HL-60 (cell line): ENCODE data around the gene ZBTB46.

Experiments
- DNase-seq, 2 experiments: peaks; one replicate each; pipeline ENCODE4 v3.0.0-alpha.2; 2010 to 2020; ENCODE audit warnings: low read depth in 1 of 2, low spot score in 1 of 2
- H3K27ac ChIP-seq: fragments of 250-450 bp; sonication (Bioruptor Pico); replicated peaks from 2 replicates; pipeline ENCODE4 v1.5.1; 2020; ENCODE audit warnings: mild to moderate bottlenecking, moderate library complexity
- H3K27me3 ChIP-seq: fragments of 250-450 bp; sonication (Bioruptor Pico); 2 replicates; pipeline ENCODE4 v1.5.1; 2021; ENCODE audit warnings: mild to moderate bottlenecking, moderate library complexity; ENCODE audit not compliant: insufficient read depth, poor library complexity, severe bottlenecking
- H3K4me3 ChIP-seq: replicated peaks from 2 replicates; pipeline ENCODE4 v1.5.1; 2011; ENCODE audit warnings: mild to moderate bottlenecking, control low read depth, low read length; ENCODE audit not compliant: insufficient read depth
- GABPA ChIP-seq: IDR thresholded peaks from 2 replicates; pipeline ENCODE4 v1.6.1; 2012; ENCODE audit warnings: low read depth
- POLR2AphosphoS5 ChIP-seq: IDR thresholded peaks from 2 replicates; pipeline ENCODE4 v1.6.1; 2012; ENCODE audit warnings: low read depth
- SPI1 ChIP-seq: IDR thresholded peaks from 2 replicates; pipeline ENCODE4 v1.6.1; 2012; ENCODE audit warnings: low read depth, mild to moderate bottlenecking, borderline replicate concordance
- TF ChIP-seq, protein P1 (sequence below): IDR thresholded peaks from 2 replicates; pipeline ENCODE4 v1.6.1; 2012; ENCODE audit warnings: low read depth; ENCODE audit not compliant: insufficient replicate concordance
- TF ChIP-seq, protein P2 (sequence below): IDR thresholded peaks from one replicate; pipeline ENCODE4 v1.5.1; 2011; ENCODE audit warnings: low read length, control low read depth, inconsistent platforms; ENCODE audit not compliant: insufficient read depth

ZBTB46 gene

DNA sequence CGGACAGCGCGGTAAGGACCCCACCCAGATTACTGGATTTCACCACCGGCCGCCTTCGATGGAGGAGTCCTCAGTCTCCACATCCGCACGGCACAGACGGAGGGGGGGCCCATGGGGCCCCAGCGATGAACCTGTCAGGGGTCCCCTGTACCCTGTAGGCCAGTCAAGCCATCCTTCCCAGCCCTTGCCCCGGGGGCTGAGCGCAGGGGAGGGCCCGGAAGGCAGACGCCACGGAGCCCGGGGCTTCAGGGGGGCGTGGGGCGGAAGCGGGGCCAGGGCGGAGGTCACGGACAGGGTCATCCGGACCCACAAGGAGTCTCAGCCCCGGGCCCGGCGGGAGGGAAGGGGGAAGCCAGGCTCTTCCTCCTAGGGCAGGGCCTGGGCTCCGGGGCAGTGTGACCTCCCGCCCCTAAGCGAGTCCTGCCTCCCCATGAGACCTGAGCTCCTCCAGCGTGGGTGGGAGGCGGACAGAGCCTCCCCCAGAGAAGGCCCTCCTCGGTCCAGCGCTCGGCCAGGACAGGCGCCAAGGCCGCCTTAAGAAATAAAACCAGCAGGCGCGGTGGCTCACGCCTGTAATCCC, 22.8 kb downstream of the ZBTB46 start:
- H3K27ac ChIP-seq: no peak overlapping the region
- no peaks in the 10 kb centered on the region for H3K27me3 ChIP-seq
- no peak for DNase-seq
- H3K4me3 ChIP-seq: no peak overlapping the region
- TF ChIP-seq POLR2AphosphoS5 (no peak), GABPA (no peak), SPI1 (no peak)
- TF ChIP-seq, protein P1, sequence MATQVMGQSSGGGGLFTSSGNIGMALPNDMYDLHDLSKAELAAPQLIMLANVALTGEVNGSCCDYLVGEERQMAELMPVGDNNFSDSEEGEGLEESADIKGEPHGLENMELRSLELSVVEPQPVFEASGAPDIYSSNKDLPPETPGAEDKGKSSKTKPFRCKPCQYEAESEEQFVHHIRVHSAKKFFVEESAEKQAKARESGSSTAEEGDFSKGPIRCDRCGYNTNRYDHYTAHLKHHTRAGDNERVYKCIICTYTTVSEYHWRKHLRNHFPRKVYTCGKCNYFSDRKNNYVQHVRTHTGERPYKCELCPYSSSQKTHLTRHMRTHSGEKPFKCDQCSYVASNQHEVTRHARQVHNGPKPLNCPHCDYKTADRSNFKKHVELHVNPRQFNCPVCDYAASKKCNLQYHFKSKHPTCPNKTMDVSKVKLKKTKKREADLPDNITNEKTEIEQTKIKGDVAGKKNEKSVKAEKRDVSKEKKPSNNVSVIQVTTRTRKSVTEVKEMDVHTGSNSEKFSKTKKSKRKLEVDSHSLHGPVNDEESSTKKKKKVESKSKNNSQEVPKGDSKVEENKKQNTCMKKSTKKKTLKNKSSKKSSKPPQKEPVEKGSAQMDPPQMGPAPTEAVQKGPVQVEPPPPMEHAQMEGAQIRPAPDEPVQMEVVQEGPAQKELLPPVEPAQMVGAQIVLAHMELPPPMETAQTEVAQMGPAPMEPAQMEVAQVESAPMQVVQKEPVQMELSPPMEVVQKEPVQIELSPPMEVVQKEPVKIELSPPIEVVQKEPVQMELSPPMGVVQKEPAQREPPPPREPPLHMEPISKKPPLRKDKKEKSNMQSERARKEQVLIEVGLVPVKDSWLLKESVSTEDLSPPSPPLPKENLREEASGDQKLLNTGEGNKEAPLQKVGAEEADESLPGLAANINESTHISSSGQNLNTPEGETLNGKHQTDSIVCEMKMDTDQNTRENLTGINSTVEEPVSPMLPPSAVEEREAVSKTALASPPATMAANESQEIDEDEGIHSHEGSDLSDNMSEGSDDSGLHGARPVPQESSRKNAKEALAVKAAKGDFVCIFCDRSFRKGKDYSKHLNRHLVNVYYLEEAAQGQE: no peak
- TF ChIP-seq, protein P2, sequence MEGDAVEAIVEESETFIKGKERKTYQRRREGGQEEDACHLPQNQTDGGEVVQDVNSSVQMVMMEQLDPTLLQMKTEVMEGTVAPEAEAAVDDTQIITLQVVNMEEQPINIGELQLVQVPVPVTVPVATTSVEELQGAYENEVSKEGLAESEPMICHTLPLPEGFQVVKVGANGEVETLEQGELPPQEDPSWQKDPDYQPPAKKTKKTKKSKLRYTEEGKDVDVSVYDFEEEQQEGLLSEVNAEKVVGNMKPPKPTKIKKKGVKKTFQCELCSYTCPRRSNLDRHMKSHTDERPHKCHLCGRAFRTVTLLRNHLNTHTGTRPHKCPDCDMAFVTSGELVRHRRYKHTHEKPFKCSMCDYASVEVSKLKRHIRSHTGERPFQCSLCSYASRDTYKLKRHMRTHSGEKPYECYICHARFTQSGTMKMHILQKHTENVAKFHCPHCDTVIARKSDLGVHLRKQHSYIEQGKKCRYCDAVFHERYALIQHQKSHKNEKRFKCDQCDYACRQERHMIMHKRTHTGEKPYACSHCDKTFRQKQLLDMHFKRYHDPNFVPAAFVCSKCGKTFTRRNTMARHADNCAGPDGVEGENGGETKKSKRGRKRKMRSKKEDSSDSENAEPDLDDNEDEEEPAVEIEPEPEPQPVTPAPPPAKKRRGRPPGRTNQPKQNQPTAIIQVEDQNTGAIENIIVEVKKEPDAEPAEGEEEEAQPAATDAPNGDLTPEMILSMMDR: no peak

DNA sequence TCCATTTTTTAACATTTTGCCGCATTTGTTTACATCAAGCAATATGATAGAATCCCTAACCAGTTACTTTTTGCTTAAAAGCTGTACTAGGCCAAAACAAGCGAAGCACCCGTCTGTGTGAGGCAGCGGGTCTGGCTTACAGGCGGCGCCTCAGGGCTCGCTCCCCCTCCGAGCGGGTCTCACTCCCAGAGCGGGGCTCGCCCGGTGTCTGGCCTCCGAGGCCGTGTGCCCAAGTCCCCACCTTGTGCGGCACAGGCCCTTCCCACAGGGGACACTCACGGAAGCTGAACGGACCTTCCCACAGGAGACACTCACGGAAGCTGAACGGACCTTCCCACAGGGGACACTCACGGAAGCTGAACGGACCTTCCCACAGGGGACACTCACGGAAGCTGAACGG, 23.4 kb downstream of the ZBTB46 start:
- no peak for TF ChIP-seq GABPA
- TF ChIP-seq, protein P1: no peak
- no peak for TF ChIP-seq SPI1
- TF ChIP-seq, protein P2: no peak
- no peak for TF ChIP-seq POLR2AphosphoS5
- no peaks in the 10 kb centered on the region for H3K27me3 ChIP-seq
- H3K4me3 ChIP-seq: no peak overlapping the region
- H3K27ac ChIP-seq: no peak overlapping the region
- DNase-seq: no peak

DNA sequence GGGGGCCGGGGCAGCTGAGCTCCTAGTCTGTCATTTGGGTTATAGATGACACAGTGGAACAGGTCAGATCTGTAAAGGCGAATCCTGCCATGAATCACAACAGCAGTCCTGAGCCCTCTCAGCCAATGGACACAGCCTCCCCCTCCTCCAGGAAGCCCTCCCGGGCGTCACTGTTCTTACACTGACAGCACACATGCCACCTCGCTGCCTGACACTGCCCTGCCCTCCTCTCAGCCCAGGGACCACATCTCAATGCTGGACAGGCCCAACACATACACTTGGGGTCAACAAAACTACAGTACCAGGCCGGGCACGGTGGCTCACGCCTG, 26.8 kb downstream of the ZBTB46 start:
- Histone ChIP-seq H3K4me3 (no peak overlapping the region), H3K27ac (peak overlapping the region; percentile 74), H3K27me3 (peaks cover 9% of the 10 kb centered on the region)
- TF ChIP-seq, protein P1: no peak
- no peak for TF ChIP-seq SPI1
- TF ChIP-seq GABPA: no peak
- TF ChIP-seq, protein P2: no peak
- TF ChIP-seq POLR2AphosphoS5: no peak
- no peak for DNase-seq
